Parathyroid adenoma (tissue), 2 donors: ENCODE results near the gene SMAD1.
A peak's percentile ranks its signal among the peaks of the same experiment; 100 is the strongest.

Experiments
- H2AFZ ChIP-seq: fragments of 300-600 bp; sonication (generic); one replicate; pipeline ENCODE4 v1.7.0; 2017; ENCODE audit warnings: antibody characterized with exemption, mild to moderate bottlenecking
- H3K27ac ChIP-seq: fragments of 300-600 bp; sonication (generic); one replicate; pipeline ENCODE4 v1.7.0; 2017
- H3K27me3 ChIP-seq: fragments of 300-600 bp; sonication (generic); one replicate; pipeline ENCODE4 v1.7.0; 2017; ENCODE audit warnings: low read length; ENCODE audit not compliant: control insufficient read depth, insufficient read depth
- H3K36me3 ChIP-seq: fragments of 300-600 bp; sonication (generic); one replicate; pipeline ENCODE4 v1.7.0; 2017; ENCODE audit warnings: low read length; ENCODE audit not compliant: control insufficient read depth, insufficient read depth
- H3K4me1 ChIP-seq: fragments of 300-600 bp; sonication (generic); one replicate; pipeline ENCODE4 v1.7.0; 2017; ENCODE audit warnings: control low read depth
- H3K4me2 ChIP-seq: fragments of 300-600 bp; sonication (generic); one replicate; pipeline ENCODE4 v1.7.0; 2017; ENCODE audit warnings: low read length
- H3K4me3 ChIP-seq: fragments of 300-600 bp; sonication (generic); one replicate; pipeline ENCODE4 v1.7.0; 2017; ENCODE audit warnings: low read depth, low read length
- H3K79me2 ChIP-seq: fragments of 300-600 bp; sonication (generic); one replicate; pipeline ENCODE4 v1.7.0; 2017; ENCODE audit warnings: control low read depth
- H3K9ac ChIP-seq: fragments of 300-600 bp; sonication (generic); one replicate; pipeline ENCODE4 v1.7.0; 2017; ENCODE audit warnings: mild to moderate bottlenecking
- H3K9me3 ChIP-seq: fragments of 300-600 bp; sonication (generic); one replicate; pipeline ENCODE4 v1.7.0; 2017; ENCODE audit warnings: low read length; ENCODE audit not compliant: control insufficient read depth
- CTCF ChIP-seq: fragments of 300-600 bp; sonication (generic); IDR thresholded peaks from one replicate; pipeline ENCODE4 v1.7.0; 2017; ENCODE audit warnings: antibody characterized with exemption, mild to moderate bottlenecking
- donor health status: primary hyperparathyroidism.

SMAD1 gene

DNA sequence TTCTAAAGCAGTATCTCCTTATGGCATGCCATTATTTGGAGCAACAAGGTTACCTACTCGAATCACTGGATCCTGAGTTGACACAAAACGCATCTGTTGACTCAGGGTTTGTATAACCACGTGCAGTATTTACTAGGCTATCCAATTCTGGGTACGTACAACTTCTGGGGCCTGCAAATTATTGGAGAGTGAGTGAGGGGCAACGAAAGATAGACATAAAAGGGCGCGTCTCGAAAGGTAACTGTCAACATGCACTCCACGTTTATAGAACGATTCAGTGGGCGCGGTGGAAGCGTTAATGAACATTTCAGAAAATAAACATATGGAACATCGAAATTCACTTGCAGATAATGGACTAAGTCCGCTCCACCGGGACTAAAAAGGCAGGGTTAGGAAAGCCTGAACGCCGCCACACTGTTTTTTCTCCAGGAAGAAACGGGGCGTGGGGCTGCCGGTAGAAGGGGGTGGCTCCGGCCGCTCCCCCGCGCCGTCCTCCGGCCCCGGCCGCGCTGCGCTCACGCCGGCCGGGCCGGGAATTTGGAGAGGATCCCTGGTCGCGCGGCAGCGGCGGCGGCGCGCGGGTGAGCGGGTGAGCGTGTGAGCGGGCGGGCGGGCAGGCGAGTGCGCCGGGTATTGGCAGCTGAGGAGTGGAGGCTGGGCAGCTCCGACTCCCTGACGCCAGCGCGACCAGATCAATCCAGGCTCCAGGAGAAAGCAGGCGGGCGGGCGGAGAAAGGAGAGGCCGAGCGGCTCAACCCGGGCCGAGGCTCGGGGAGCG is at the start of gene SMAD1:
SMAD1 (plus strand) TSS at position 690 of the 778 bp plus-strand sequence. CDS start 32,761 bp downstream, outside the sequence.
- H2AFZ ChIP-seq: peak within 1 kb of the TSS; percentile 83
- H3K9me3 ChIP-seq: no peaks in the 10 kb centered on the region
- no peak for TF ChIP-seq CTCF
- H3K36me3 ChIP-seq: no peaks in the 10 kb centered on the region
- H3K4me2 ChIP-seq: peak within 1 kb of the TSS; percentile 60
- peaks cover 9% of the 10 kb centered on the region for H3K4me1 ChIP-seq
- H3K4me3 ChIP-seq: peak within 1 kb of the TSS; percentile 75
- H3K79me2 ChIP-seq: peaks cover 11% of the 10 kb centered on the region
- peak within 1 kb of the TSS; percentile 80 for H3K9ac ChIP-seq
- H3K27ac ChIP-seq: peak within 1 kb of the TSS; percentile 85
- H3K27me3 ChIP-seq: no peaks in the 10 kb centered on the region

- no peak overlapping the region for H3K9ac ChIP-seq
- no peaks in the 10 kb centered on the region for H3K9me3 ChIP-seq
- no peaks in the 10 kb centered on the region for H3K4me1 ChIP-seq
- no peak for TF ChIP-seq CTCF
- H3K4me2 ChIP-seq: no peak overlapping the region
- H3K27ac ChIP-seq: no peak overlapping the region
- H3K27me3 ChIP-seq: no peaks in the 10 kb centered on the region
- H3K4me3 ChIP-seq: no peak overlapping the region
- no peaks in the 10 kb centered on the region for H3K36me3 ChIP-seq
- no peaks in the 10 kb centered on the region for H3K79me2 ChIP-seq
- no peak overlapping the region for H2AFZ ChIP-seq
These were observed 48.0 kb upstream of the SMAD1 start for GRCh38 chr4:145433684-145434083.

GRCh38 chr4:145435646-145436045 is 46.0 kb upstream of the SMAD1 start:
- Histone ChIP-seq H2AFZ (no peak overlapping the region), H3K9ac (no peak overlapping the region), H3K4me1 (no peaks in the 10 kb centered on the region), H3K4me3 (no peak overlapping the region), H3K9me3 (no peaks in the 10 kb centered on the region), H3K27ac (no peak overlapping the region), H3K4me2 (no peak overlapping the region), H3K79me2 (no peaks in the 10 kb centered on the region), H3K36me3 (no peaks in the 10 kb centered on the region), H3K27me3 (no peaks in the 10 kb centered on the region)
- no peak for TF ChIP-seq CTCF

DNA sequence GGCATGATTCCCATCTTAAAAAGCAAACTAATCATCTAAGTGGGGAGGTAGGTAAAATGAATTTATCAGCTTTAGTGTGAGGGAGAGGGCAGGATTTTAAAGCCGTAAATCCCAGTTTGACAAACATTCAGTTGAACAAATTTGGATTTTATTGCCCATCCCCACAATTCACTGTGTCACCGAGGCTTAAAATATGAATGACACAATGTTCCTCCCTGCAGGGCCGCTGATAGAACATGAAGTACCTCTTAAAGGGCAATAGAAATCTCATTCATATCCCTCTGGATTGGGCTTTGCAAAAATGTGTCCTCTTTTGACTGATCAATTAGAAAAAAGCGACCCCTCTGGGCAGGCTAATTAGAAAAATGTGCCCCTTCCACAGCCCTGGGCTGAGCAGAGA is 45.5 kb upstream of the SMAD1 start:
- H3K4me3 ChIP-seq: no peak overlapping the region
- no peaks in the 10 kb centered on the region for H3K79me2 ChIP-seq
- H2AFZ ChIP-seq: no peak overlapping the region
- H3K9ac ChIP-seq: no peak overlapping the region
- H3K4me1 ChIP-seq: no peaks in the 10 kb centered on the region
- H3K9me3 ChIP-seq: no peaks in the 10 kb centered on the region
- no peak overlapping the region for H3K4me2 ChIP-seq
- no peaks in the 10 kb centered on the region for H3K36me3 ChIP-seq
- no peak for TF ChIP-seq CTCF
- H3K27me3 ChIP-seq: no peaks in the 10 kb centered on the region
- H3K27ac ChIP-seq: no peak overlapping the region

GRCh38 chr4:145436796-145437195 is 44.9 kb upstream of the SMAD1 start:
- H3K79me2 ChIP-seq: no peaks in the 10 kb centered on the region

More at GRCh38 chr4:145436796-145437195, 44.9 kb upstream of the SMAD1 start:
- Histone ChIP-seq H3K9me3 (no peaks in the 10 kb centered on the region), H3K27ac (no peak overlapping the region), H3K27me3 (no peaks in the 10 kb centered on the region), H3K4me1 (no peaks in the 10 kb centered on the region), H3K36me3 (no peaks in the 10 kb centered on the region), H3K4me2 (no peak overlapping the region), H3K4me3 (no peak overlapping the region), H3K9ac (no peak overlapping the region), H2AFZ (no peak overlapping the region)
- TF ChIP-seq CTCF: no peak
